Measurements from ENCODE around the gene CSNK1G2.
"Not testable (repeated sequence)": the region's sequence is repeated elsewhere in the genome, so short reads cannot be mapped to it uniquely, and the experiment has no call there.

The CSNK1G2 gene

DNA sequence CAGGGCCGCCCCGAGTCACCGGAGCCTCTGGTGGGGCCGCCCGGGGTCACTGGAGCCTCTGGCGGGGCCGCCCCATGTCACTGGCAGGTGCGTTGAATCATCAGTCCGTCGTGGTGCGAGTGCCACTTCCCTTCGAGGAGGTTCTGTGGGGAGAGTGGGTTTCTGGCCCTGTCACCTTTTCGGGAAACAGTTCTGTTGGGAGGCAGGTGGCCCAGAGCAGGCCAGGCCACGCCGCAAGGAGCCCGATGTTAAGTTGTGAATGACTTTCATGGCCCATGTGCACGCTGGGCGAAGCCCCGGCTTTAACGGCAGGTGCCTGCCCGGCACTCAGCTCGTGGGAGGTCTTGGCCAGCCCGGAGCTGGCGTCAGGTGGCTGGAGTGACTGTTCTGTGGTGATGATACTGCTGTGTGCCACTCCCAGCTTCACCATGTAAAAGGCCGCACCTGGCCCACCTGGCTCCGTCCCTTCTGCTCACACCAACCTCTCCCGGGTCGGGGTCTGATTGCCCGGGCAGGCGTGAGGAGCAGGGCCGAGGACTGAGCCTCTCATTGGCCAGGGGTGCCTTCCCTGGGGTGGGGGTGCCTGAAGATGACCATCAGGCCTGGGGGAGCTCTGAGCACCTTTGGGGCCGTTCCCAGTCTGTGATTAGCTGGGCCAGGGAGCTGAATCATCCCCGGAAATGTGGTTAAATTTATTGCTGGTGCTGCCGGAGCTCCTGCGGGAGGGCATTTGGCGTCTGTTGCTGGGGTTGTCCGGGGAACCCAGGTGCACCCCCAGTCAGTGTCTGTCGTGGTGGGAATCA lies 29.2 kb downstream of the CSNK1G2 start:
- no peak for DNase-seq

- no peak for DNase-seq
Observed at GRCh38 chr19:1970806-1971502, 30.0 kb downstream of the CSNK1G2 start.

GRCh38 chr19:1974381-1975161 lies 33.6 kb downstream of the CSNK1G2 start:
- no peak for DNase-seq

- no peak for DNase-seq
Observed at GRCh38 chr19:1975162-1975480, 34.1 kb downstream of the CSNK1G2 start.

DNA sequence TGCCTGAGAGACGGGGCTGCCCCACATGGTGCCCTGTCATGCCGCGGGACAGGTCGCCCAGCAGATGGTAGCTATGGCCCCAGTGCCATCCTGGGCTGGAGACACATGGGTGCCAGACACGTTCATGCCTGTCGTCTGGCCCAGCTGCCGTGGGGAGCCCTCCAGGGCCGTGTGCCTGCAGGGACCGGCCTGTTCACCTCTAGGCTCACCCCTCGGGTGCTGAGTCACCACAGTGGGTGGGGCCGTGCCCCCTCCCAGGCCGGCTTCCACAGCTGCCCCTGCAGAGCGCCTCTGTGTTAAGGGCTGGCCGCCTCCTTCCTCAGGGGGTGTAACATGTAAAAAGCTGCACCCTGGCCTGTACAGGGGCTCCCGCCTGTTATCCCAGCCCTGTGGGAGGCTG lies 36.1 kb downstream of the CSNK1G2 start:
- no peak for DNase-seq

DNA sequence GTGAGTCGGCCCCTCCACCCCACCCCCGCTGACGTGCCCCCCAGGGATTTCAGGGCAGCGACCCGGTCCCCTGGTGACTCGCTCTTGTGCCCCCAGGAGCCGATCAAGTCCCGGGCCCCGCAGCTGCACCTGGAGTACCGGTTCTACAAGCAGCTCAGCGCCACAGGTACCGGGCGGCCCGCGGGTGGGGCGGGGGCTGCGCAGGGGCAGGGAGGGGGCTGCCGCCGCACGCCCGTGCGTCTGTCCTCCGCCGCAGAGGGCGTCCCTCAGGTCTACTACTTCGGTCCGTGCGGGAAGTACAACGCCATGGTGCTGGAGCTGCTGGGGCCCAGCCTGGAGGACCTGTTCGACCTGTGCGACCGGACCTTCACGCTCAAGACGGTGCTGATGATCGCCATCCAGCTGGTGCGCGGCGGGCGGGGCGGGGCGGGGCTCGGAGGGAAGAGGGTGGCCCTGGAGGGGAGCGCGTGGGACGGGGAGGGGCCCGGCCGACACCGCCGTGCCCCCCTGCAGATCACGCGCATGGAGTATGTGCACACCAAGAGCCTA lies 37.4 kb downstream of the CSNK1G2 start:
- no peak for DNase-seq

DNA sequence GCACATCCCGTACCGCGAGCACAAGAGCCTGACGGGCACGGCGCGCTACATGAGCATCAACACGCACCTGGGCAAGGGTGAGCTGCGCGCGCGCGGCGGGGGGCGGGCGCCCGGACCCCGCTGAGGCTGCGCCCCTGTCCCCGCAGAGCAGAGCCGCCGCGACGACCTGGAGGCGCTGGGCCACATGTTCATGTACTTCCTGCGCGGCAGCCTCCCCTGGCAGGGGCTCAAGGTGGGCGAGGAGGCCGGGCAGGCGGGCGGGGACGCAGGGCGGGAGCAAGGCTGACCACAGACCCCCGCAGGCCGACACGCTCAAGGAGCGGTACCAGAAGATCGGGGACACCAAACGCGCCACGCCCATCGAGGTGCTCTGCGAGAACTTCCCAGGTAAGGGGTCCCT lies 38.0 kb downstream of the CSNK1G2 start:
- DNase-seq: no peak

DNA sequence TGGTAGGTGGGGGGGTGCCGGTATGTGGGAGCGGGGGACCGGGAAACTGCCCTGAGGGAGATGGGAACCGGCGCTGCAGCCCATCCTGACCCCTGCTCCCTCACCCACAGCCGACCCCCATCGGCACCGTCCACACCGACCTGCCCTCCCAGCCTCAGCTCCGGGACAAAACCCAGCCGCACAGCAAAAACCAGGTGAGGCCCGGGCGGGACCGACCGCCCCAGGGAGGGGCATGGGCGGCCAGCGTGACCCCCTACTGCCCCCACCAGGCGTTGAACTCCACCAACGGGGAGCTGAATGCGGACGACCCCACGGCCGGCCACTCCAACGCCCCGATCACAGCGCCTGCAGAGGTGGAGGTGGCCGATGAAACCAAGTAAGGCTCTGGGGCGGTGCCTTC lies 38.7 kb downstream of the CSNK1G2 start:
- DNase-seq: no peak

DNA sequence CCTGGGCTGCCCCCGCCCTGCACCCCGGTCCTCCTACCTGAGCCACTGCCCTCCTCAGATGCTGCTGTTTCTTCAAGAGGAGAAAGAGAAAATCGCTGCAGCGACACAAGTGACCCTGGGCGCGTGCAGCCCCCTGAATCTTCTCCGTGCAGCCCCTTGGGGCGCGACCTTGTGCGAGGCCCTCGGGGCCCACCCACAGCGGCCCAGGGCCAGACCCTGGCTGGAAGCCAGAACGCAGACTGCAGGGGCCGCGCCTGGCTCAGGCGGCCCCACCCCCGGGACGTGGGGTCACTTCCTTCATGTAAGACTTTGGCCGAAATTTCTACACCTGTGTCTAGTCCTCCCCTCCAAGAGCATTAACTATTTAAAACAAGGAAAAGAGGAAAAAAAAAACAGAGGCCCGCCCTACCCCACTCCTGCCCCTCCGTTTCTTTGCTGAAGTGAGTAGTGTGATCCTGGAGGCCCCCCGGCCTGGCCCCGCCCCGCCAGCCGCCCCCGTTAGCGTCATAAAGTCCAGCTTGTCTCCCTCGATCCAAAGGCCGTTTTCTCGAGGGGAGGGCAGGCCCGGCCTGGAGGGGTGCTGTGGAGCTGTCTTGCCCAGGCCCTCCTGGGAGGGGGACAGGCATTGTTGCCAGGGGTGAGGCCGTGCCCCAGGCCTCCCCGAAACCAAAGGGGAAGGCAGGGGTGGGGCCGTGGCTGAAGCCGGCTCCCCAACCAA lies 39.3 kb downstream of the CSNK1G2 start:
- DNase-seq: no peak

DNA sequence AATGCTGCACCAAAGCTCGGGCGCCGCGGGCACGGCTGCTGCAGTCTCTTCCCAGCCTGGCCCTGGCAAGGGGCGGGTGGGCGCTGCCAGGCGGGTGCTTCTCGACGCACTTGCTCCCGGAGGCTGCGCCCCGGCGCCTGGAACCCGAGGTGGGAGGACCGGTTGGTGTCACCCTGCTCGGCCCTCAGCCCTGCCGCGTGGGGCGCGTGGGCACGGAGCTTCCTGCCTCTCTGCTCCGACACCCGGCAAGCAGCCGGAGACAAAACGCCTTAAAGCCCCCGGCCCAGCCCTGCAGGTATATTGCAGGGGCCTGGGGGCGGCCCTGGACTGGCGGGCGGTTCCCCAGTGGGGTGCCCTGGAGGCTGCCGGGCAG lies 39.8 kb downstream of the CSNK1G2 start:
- DNase-seq: no peak

- no peak for DNase-seq
Observed at GRCh38 chr19:1981253-1981652, 40.3 kb downstream of the CSNK1G2 start.

DNA sequence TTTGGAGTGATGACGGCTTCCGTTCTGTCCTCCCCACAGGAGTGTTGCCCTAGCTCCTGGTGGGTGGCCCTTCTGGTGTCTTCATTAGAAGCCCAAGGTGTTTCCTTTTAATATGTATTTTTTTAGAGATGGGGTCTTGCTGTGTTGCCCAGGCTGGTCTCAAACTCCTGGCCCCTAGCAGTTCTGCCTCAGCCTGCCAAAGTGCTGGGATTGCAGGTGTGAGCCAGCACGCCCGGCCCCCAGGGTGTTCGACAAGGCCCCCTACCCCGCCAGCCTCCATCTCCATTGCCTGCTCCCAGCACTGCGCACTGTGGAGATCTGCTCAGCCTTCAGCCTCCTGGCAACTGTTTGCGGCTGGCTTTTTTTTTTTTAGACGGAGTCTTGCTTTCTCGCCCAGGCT lies 43.4 kb downstream of the CSNK1G2 start:
- DNase-seq: no peak

- DNase-seq: no peak
Observed at GRCh38 chr19:1985588-1986356, 44.8 kb downstream of the CSNK1G2 start.

GRCh38 chr19:1986357-1987162 lies 45.6 kb downstream of the CSNK1G2 start:
- no peak for DNase-seq

DNA sequence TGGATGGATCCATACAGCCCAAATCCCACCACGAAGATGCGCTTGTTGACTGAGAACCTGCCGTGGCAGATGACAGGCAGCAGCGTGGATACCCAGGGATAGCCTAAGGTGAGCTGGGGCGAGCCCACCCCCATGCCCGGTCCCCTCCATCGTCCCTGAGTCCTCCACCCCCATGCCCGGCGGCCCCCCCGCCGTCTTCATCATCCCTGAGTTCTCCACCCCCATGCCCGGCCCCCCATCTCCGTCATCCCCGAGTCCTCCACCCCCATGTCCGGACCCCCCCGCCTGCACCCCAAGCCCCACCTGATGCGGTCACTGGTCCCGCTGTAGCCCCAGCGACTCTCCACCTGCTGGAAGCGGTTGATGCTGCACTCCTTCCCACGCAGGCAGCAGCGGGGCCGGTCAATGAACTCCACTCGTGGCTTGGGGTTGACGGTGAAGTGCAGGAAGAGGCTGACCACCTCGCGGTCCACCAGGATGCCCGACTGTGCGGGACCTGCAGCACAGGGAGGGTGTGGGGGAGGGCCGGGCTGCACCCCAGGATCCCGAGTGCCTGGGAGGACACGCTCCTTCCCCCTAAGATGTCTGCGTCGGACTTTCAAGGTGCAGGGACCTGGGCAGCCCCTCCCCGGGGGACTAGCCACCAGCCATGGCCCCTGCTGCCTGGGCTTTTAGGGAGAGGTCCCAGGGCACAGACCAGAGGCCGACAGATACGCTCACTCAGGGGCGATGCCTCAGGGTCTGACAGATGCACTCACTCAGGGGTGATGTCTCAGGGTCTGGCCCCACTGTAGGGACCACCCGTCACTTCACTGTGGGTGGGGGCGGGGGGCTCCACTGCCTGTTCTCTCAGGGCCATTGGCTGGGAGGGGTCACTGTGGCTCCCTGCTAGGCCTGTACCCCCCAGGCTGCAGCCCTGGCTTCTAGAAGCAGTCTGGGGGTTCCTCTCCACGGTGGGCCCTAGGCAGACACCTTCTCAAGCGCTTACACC lies 46.5 kb downstream of the CSNK1G2 start:
- DNase-seq: no peak

GRCh38 chr19:1988464-1988863 lies 47.5 kb downstream of the CSNK1G2 start:
- not testable (repeated sequence) for DNase-seq

DNA sequence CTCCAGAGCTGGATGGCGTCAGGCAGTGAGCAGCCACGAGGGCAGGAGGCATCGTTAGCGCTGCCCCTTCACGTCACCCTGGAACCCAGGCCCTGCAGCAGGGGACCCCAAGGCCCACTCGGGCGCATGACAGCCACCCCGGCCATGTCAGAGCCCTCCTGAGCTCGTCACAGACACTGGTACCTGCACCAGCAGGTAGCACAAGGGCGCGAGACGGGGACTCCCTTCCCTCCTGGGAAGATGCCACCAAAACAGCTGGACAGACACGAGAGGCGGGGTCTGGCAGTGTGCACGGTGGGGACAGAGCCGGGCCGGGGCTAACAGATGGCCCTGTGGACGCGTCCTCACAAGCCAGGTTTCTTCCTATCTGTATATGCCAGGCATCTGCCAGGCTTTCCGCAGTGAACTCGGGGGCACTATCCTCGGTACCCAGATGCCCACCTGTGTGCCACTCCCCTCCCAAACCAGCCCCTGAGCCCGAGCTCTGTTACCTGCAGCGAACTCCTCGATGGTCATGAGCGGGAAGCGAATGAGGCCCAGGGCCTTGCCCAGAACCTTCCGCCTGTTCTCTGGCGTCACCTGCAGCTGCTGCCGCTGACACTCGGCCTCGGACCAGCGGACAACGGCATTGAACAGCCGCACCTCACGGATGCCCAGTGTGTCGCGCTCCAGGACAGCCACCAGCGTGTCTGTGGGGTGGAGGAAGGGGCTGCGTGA lies 48.7 kb downstream of the CSNK1G2 start:
- DNase-seq: no peak

DNA sequence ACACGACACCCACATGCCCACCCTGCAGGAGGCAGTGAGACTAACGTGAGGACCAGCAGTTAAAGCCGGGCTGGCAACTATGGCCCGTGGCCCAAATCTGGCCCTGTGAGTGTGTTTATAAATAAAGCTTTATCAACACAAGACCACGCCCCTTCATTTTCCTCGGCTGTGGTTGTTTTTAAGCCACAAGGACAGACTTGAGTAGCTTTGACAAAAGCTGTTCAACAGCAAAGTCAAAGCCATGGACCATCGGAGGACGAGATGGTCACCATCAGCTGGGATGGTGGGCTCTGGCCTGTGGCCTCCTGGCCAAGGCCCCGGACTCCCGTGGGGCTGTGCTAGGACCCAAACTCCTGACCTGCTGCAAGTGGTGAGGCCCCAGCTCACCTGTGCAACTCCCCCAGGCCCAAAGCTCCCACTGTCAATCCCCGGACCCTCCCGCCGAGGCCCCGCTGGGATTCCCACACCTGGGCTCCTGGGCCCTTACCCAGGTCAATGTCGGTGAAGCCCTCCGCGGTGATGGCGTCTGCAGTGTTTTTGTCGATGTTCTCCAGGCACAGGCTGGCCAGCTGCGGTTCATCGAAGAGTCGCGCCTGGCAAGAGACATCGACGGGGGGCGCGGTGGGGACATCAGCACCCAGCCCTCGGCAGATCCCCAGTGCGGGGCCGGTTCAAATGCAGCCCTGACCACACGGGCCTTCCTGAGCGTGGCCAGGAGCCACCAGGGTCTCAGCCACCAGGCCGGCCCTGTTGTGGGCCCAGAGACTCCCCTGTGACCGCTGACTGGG lies 49.5 kb downstream of the CSNK1G2 start:
- DNase-seq: no peak
